GM19328 (cell line): ENCODE measurements around the gene LRRFIP1.

Source experiments
- ATAC-seq: cut with Tn5 transposase; IDR thresholded peaks from one replicate; pipeline ENCODE4 v1.9.1; 2021; ENCODE audit warnings: mild to moderate bottlenecking, moderate library complexity; ENCODE audit not compliant: unreplicated experiment

LRRFIP1 gene

DNA sequence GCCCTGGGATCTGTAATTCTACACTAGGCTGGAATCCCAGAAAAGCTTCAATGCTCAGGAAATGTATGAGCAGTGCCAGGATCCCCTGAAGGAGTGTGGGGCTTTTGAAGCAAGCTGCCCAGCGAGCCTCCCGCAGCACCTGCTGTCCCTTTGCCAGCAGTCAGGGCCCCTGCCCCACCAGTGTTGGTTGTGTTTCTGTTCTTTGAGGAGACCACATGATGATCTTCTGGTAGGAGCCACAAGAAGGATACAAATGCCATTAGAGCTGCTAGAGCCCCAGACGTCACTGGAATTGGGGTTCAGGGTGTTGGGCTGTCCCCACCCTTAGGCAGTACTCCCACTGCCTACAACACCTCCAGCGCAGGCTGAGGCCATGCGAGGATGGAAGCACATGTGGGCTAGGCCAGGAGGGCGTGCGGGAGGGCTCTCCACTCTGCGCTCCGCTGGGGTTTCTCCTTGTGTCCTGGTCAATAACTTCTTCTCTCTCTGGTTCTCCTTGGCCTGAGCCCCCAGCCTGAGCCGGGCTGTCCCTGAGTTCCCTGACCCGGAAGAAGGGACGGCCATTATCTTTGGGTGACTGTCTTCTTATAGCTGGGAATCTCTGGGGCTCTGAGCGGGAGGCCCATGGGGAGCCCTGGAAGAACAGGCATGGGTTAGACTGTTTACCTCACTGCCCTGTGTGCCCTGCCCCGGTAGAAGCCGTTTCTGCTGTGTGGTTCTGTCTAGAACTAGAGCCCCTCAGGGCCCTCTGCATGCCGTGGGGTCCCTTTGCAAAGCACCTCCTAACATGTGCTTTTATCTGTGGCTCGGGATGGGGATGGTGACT, 73.9 kb downstream of the LRRFIP1 start:
- no peak for ATAC-seq

DNA sequence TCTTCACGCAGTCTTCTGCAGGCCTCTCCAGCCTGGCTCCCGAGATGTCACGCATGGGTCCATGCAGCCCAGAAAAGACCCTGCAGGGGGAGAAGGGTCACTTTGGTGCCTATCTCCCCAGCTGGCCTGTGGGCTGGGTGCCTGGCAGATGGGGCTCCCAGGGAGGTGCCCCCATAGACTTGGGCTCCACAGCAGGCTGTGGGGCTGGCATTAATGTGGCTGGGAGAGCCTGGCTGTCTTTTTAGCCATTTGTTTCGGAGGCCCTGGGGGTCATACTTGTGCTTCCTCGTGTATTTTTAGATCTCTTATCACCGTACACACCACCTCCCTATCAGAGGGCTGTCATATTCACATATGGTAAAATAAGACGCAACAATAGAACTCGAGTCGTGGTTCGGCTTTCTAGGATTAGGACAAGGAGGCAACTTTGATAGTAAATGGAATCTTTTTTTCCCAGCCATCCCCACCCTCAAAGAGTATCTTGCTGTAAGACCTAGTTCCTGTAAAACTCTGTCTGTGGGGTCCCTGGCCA, 74.5 kb downstream of the LRRFIP1 start:
- no peak for ATAC-seq

DNA sequence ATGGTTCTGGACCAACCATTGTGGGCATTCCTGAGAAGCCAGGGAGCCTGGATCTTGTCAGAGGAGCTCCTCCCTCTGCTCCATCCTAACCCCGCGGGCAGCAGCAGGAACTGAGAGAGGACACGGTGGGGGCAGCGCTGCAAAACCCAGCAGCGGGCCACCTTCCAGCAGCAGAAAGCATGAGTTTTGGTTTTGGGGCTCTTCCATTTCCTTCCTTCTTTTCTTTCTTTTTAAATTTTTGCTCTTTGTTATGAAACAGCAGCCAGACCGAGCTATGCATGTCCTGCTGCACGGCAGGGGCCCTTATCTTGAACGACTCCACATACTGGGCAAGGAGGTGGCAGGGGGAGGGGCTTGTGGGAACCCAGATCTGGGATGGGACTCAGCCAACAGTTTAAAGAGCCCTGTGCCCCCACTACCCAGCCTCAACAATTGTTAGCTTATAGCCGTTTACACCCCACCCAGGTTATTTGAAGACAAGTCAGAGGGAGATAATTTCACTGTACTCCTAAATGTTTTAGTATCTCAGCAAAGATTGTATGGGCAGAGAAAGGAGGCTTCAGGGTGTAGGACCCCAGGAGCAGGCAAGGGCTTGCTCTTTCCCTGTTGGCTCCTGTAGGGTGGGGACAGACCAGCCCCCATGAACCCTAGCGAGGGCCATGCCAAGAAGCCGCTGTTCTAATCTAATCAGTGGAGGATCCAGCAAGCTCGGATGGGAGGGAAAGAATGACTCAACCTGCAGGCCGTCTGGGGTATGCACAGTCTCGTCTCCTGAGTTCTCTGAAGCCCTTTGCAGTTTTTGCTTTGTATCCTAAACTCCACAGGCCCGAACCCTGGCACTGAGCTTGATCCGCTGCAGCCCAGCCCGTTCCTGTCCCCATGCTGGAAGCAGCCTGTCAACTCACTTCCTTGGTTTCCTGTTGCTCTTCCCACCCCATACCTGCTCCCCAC, 75.3 kb downstream of the LRRFIP1 start:
- no peak for ATAC-seq

DNA sequence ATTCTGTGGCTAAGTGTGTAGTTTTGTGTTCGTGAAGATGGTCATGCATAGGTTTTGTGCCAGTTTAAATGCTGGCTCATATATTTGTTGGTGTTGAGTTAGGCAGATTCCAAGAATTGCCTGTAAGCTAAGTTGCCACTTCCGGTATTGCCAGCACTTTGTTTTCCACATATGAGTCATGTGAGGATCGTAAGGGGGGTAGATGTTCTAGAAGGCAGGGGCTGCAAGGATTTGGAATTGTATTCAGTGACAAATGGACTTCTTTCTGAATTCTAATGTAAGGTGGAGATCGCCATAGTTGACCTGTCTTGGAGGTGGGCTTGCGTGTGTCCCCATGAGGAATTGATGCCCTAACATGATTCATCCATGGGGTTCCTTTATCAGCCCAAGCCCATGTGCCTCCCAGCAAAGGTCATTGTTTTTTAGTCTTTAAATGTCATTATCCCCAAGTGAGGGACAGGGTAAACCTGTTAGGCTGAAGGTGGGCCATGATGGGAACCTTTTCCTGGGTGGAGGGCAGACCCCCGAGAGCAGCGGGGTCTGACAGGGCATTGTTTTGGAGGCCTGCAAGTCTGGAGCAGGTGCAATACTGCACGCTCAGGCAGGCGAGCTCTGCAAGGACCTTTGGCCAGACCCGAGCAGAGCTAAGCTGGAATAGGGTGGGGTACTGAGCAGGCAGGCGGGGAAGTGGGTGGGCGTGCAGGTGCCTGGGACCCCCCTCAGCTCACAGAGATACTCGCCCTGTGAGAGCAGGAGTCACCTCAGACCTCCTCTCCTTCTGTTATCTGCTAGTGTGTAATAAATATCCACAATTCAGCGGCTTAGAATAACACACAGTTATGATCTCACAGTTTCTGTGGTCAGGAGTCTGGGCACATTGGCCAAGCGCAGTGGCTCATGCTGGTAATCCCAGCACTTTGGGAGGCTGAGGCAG, 77.4 kb downstream of the LRRFIP1 start:
- ATAC-seq: no peak

DNA sequence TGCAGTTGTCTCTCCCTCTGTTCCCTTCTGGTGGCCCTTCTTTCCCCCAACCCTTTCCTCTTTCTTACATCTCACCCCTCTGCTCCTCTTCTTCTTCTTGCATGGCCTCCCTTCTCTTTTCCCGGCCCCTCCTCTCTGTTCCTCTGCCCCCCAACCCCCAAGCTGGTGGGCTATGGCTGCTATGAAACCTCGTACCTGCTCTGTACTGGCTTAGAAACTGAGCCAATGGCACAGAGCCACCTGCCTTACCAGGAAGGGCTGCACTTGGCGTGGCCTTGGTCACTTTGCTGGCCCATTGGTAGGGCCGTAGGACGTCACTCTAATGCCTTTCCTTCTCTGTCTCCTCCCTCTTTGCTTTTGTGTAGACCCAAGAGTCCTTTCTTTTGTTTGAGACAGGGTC, 78.9 kb downstream of the LRRFIP1 start:
- no peak for ATAC-seq

DNA sequence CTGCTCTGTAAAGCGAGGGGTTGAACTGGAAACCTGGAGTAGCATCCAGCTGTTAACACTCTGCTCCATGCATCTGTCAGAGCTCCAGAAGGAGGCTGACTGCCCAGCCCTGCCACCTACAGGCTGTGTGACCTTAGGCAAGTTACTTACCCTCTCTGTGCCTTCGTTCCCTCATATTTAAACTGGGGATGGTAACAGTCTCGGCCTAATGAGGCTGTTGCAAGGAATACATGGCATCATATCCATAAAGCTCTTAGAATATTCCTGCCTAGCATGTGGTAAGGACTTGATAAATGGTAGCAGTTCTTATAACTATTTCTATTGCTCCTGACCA, 80.6 kb downstream of the LRRFIP1 start:
- no peak for ATAC-seq

DNA sequence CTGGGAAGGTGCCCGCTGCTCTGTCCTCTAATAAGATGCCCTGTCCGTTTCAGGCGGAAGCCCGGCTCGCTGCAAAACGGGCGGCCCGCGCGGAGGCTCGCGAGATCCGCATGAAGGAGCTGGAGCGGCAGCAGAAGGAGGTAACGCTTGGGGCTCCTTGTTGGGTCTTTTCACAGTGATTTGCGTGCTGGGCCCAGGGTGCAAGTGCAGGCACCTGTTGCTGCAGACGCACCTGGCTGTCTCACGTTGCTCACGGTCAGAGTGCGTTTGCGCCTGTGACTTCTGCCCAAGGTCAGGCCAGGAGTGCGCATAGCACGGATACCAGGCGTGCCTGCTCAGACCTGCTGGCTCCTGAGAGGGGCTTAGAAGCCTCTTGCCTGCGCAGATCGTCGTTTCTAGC, 81.1 kb downstream of the LRRFIP1 start:
- ATAC-seq: no peak

DNA sequence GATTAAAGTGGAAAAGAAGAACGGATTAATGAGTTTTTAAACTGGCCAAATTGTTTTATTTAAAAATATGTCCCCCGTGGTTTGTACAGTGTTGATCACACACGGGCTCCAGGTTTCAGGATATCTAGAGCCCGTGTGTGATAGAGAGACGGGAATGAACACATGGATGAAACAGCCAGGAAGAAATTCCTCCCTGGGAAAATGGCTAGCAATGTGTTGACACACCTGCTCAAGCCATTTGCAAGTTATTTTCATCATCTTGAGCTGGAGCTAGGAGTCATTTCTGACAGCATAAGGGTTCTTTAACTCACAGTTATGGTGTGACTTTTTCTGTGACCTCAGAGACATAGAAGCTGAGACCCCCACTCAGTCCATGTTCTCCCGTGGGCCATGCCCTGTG, 81.6 kb downstream of the LRRFIP1 start:
- no peak for ATAC-seq

DNA sequence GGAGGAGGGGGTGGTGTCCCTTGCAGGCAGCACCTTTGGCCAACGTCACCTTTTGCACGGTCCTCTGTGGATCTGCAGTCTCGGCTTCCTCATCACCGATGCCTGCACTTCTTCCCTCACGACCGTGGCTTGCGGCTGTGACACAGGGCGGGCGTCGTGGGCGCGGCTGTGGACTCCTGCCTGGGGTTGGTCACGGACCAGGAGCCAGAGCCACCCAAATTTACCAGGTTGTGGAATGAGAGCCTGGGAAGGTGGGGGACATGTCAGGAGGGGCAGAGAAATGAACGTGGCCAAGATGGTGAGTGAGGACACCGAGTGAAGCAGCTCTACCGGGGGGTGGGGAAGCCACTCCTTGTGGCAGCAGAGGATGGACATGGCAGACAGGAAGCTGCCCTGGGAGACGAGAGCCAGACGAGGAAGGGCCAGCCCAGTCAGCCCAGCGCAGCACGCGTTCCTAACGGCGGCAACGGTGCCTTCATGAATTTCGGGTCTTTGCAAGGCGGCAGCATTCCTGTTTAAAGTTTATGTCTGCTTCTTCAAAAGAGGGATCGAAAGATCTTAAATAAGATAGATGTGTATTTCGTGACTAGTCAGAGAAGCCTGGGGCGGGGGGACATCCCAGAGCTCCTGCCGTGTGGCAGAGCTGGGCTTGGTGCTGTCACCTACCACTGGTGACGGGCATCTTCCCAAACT, 84.2 kb downstream of the LRRFIP1 start:
- no peak for ATAC-seq

DNA sequence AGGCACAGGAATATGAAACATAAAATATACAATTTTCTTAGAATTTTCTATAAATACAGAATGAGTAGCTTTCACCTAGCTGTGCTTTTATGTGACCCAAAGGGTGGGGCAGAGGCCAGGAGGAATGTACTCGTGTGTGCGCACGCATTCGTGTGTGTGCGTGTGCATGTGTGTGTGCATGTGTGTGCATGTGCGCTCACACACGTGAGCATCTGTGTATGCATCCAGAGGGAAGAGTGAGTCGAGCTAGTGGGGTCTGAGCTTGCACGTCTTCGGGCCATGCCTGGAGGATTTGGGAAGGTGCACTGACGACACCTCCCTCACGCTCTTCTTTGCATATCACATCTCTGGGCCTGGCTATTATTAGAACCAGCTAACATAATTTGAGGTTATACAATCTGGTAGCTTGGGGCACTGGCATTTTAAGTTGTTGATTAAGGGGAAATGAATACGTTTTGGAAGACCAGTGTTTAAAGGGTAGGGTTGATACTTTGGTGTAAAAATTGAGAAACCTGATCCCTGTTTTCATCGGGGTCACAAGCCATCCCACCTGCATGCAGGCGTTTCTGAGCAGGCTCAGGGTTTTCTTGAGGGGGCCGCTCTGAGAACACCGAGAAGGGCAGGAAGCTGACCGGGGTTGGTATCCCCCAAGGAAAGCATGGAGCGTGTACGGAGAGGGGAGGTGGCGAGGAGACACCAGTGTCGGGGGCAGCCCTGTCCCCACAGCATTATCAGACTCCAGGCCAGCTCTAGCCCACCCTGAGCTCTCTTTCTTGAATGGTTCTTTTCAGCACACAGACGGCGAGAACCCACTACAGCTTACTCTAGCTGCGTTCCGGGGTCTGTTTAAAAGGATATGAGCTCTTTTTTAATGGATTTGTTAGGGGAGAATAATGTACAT, 85.3 kb downstream of the LRRFIP1 start:
- no peak for ATAC-seq

DNA sequence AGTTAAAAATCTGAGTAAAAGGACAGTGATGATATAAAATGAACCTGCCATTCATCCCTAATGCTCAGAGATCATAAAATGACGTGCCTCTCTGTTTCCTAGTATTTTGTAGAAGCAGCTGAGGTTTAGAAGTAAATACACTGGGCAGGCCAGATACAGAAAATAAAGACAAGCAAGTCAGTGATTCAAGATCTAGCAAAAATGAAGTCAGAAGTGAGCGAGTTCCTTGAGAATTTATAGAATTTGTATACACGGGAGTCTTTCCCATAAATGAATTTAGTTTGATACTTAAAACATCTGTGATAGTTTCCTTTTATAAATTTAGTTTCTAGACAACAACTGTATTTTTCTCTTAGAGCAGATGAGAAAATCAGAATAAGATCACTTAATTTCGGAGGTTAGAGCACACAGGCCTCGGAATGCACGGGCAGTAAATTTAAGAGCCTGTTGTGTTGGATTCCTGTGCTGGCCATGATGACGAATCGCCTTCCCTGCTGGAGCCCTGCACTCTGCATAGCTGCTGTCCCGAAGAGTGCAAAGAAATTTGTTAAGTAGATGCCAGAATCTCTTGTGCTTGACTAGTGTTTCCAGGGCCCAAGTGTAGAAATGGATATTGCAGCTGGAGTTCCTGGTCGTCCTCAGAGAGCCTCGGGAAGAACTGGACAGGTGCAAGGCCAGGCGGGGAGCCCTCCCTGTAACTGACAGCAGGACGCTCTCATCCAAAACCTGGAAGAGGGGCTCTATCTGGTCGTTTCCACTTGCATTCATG, 87.5 kb downstream of the LRRFIP1 start:
- ATAC-seq: no peak

DNA sequence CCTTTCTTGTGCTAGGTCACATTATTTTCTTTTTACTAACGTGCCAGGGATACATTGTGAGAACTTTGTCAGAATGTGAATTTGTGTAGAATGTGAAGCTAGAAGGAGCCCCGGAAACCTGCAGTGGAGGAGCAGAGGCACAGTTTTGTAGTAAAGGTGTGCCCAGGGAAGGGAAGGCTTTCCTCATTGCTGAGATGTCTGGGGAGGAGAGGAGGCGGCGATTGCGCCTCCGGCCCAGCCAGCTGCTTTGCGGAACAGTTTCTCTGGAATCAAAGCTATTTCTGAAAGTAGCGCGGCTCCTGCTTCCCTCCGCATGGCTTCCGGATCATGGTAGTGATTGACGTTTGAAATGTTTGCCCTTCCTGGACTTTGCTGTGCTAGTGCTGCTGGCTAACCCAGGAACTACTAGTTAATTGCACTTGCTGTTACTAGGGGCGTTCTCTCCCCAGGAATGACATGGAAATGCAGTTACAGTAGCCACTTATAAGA, 88.1 kb downstream of the LRRFIP1 start:
- no peak for ATAC-seq

DNA sequence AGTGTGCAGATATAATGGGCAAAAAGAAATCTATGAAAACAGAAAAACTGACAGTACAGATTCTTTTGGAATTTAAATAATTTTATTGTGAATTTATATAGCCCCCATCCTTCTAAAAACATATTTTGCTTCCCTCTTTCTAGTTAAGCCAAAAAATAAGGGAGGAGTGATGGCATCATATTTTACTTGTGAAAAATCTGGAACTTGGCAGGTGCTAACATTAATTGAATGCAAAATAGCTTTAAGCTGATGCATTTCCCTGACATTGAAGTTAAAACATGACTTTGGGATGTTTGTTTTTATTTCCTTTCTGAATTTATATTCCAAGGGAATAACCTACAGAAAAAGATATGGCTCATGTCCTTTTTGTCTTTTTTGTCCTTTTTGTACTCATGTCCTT, 88.6 kb downstream of the LRRFIP1 start:
- ATAC-seq: no peak

DNA sequence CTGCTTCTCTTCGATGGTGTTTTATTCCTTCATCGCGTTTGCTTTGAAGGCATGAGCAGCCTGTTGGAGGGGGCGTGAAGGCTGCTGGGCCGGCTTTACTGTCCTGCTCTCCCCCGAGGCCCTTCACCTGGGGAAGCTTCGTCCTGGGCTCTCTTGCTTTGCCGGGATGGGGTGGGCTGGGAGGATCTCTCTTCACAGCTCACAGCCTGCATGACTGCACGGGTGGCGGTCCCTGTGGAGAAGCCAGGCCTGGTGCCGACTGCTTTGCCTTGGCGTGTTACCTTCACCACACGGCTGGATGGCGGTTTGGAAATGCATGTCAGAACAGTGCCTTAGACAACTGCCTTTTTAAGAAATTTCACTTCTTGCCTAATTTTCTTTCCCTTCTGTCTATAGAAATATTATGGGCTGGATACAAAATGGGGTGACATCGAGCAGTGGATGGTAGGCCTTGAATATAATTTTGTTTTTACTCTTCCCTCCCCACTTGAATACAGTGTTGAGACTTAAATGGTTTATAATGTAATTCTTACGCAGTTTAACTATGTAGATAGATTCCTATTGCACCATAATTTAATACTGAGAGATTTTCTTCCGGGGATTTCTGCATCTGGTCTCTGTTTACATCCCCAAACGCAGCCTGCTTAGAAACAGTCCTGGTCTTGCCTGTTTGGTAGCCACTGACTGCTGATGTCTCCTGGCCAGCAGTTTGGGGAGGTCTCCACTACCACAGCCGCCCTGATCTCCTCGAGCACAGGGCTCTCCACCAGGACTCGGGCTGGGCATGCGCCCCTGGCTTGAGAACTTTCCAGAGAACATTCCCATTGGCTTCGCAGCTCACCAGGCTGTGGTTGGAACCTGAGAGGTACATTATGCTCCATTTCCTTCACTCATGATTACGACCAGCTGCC, 90.2 kb downstream of the LRRFIP1 start:
- no peak for ATAC-seq

DNA sequence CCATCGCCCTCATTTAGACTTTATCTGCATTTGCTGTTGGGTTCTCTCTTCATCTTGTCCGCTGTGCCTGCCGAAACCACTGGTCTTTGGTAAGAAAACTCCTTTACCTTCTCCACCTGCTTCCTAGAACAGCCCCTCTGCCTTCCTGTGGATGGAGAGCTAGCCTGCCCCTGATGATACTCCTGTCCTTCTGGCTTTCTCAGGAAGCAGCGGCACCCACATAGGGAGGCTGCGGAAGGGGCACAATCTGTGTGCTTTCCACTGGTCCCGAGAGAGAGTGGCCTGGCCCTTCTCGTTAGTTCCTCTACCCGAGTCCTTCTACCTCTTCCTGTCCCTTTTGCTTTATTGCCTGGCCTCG, 90.9 kb downstream of the LRRFIP1 start:
- no peak for ATAC-seq

DNA sequence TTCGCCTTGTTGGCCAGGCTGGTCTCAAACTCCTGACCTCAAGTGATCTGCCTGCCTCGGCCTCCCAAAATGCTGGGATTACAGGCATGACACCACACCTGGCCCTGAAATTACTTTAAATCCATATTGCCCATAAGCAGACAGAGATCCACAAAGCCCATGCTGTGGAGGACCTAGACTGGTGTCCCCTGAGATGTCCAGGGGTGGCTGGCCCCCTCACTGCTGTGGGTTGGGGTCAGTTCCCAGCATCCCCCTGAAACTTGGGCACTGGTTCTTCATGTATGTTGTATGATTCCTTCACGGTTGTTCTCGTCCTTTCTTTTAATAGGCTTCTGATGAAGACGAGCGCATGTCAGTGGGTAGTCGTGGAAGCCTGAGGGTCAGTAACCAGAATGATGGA, 93.1 kb downstream of the LRRFIP1 start:
- no peak for ATAC-seq

DNA sequence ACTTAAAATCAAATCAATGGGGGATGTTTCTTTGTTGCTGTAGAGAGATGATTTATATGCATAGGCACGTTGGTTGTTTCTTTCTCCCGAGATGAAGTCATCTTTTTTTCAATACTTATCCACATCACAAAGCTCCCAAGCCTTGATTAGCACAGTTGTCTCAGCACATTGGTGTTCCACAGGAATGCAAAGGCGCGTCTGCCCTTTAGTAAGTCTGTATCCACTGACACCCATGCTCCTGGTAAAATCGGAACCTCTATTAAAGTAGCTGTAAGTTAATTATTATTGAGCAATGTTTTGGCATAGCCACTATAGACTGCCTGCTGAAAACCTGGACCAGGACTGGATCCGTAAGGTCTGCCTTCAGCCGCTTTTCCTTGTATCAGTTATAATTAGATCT, 93.6 kb downstream of the LRRFIP1 start:
- no peak for ATAC-seq
